GM19395 (cell line): Measurements from ENCODE around the gene LIG4.

ENCODE experiments used
- ATAC-seq: cut with Tn5 transposase; IDR thresholded peaks from one replicate; pipeline ENCODE4 v1.9.1; 2021; ENCODE audit warnings: mild to moderate bottlenecking, moderate library complexity; ENCODE audit not compliant: unreplicated experiment

Gene LIG4

DNA sequence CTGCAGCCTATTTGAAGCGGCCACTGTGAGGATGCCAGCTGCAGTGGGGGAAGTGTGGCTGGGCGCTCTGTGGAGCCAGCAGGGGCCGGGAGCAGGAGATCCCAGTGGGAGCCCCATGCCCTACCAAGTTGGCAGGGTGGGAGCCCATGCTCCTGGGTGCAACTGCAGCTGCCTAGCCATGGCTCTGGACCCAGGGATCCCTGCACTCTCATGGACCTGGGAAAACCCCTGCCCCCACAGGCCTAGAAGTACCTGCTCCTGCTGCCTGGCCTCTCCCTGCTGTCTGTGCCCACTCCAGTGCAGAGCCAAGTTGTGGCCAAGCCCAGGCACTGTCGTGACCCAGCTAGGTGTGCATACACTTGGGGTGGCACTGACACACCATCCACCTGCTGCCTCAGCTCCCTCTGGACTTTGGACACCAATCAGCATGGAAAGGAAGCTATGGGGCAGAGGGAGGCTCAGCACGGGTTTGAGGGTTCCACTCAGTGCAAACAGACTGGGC lies 20.9 kb downstream of the LIG4 start:
- ATAC-seq = no peak

DNA sequence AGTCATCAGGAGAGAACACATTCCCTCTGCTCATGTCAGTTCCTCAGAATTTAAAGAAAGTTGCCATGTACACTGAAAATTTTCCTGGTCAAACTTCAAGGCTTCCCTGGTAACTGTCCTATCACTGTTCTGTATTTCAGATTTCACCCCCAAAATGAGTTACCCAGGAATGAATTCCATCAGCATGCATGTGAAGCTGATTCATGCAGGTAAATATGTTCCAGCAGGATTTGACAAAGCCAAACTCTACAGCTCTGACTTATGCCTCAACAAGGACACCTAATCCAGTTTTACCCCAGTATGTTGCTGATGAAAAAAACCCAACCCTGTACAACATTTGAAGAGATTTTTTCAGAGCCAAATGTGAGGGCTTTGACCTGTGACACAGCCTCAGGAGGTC lies 21.5 kb downstream of the LIG4 start:
- ATAC-seq = no peak

DNA sequence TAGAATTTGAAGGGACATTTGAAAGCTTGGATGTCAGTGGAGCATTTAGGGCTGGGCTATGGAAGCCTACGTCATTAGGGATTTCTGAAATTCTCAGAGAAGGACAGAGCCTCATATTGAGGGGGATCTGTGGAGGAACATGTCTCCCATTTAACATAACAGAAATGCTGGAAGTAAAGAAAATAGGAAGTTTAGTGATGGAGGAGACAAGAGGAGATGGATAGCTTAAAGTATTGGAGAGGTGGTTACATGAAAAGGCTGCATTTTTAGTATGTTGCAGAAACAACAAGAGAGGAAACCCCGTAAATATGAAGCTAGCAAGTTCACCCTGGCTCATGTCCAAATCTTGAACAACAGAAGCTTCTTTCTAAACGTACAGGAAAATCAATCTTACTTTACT lies 24.4 kb downstream of the LIG4 start:
- no peak for ATAC-seq

DNA sequence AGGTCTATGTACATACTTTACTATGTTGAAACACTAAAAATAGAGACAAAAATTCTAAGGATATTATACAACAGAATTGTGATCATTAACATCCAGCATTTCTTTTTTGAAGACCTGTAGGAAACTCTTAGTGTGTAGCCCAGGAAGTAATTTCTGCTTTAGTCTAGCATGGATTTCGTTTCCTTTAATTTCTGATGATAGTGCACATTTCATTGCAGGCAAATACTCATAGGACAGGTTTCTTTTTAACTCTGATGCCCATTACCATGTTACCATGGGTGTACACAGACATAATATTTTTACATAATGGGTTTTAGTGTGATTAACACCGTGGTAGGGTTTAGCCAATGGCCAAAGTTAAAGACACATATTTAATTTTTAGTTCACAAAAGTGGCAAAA lies 27.1 kb downstream of the LIG4 start:
- ATAC-seq = no peak

DNA sequence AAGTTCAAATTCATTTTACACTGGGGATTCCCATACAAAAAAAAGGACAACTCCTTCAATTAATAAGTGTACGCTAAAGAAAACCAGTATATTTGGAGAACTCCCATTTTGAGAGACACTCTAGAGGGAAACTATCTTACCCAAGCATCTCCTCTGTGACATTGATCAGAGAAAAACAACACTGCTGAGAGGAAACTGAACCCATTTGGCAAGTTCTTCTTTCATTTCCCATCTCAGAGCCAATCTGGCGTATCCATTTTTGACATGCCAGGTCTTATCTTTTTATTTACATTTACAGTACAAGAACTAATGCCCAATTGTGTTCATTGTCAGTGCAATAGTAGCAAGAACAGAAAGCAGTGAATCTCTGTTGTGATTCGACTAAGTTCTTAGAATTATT lies 30.1 kb downstream of the LIG4 start:
- no peak for ATAC-seq

DNA sequence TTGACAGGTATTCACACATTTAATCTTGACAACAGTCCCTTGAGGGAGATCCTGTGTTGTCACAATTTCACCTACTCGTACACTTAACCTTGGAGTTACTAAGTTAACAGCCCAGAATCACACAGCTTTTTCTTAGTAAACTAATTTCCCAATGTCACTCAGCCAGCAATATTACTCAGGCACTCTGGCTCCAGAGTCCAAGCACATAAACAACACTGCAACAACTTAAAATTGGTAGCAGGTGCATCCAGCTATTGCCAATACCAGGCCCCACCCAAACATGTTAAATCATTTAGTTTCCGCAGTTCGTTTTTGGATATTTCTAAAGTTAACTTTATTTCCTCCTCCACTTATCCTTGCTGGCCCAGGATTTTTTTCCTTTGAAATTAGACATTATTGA lies 32.7 kb downstream of the LIG4 start:
- ATAC-seq = no peak

DNA sequence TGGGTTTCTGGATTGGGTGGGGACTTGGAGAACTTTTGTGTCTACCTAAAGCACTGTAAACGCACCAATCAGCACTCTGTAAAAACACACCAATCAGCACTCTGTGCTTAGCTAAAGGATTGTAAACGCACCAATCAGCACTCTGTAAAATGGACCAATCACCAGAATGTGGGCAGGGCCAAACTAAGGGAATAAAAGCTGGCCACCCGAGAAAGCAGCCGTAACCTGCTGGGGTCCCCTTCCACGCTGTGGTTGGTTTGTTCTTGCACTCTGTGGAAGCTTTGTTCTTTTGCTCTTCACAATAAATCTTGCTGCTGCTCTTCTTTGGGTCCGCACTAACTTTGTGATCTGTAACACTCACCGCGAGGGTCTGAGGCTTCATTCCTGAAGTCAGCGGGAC lies 37.3 kb downstream of the LIG4 start:
- ATAC-seq = no peak

DNA sequence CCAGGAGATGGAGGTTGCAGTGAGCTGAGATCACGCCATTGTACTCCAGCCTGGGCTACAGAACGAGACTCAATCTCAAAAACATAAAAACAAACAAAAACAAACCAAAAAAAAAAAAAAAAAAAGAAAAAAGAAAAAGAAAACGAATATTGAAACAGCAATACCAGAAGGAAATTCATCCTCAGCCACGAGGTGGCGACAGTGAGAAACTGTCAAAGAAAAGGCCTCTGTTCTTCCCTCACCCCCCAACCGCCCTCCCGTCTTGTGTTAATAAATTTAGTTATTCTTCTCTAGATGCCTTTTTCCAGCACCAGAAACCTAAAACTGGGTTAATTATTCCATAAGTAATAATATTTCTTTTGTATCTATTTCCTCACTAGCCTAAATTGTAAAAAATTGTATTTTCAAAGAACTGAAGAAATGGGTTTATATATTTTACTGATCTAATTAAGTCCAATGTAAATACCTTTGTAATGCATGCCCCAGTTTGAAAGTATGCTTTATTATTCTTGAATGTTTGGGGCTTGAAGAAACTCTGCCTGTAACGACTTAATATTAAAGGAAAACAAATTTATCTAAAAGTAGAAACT lies 38.6 kb downstream of the LIG4 start:
- ATAC-seq = peak; percentile 79

DNA sequence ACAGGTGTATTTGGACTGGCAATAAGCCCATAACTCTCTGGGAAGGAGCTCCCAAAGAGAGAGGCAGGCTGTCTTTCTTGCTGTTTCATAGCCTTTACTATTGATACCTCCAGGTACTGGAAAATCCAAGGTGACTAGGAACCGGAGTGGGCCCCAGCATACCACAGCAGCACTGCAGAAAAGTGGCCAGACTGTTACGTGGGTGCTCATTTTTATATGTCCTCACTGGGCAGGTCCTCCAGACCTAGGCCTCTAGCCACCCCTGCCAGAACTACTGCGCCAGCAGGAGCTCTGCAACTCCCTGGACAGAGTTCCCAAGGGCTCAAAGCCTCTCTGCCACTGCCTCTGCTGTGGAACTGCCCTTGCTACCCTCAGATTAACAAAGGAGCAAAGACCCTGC lies 46.4 kb downstream of the LIG4 start:
- no peak for ATAC-seq

DNA sequence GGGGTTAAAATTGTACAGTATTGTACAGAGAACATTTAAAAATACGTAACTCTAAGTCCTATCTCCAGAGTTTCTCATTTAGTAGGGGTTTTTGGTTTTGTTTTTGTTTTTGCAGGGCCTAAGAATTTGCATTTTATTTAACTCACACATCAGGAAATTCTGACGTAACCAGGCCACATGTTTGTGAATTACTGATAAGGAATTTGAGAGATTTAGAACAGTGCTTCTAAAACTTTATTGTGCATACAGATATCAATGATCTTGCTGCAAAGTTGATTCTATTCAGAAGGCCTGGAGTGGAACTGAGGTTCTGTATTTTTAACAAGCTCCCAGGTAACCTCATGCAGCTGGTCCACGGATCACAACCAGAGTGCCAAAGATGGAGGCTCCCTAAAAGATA lies 49.3 kb downstream of the LIG4 start:
- no peak for ATAC-seq

DNA sequence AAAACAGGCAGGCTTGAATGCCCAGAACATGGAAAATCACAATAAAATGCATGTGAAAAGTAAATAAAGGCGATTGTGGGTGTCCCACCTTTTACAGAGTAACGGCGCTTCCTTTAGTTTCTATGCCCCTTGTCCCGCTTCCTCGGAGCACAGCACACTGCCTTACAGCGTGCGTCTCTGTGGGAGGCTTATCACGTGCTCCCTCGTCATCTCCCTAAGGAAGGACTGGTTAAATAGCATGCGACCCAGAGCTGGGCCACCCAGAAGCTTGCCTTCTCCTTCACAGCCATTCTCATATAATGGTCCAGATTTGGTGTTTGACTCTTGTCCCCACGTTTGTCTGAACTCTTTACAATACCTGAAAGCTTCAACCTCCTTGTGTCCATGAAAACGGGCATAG lies 56.6 kb downstream of the LIG4 start:
- ATAC-seq = no peak
